SK-N-SH (cell line): ENCODE measurements around the gene AUTS2. TPM values are rescaled to one million over a fixed set of nuclear protein-coding genes. Genes with fewer than 3 reads are reported as not detected.

Source experiments
- CTCF ChIA-PET: fragments of 300-600, 350-600 bp; formaldehyde crosslinking; extraction: SDS; loops from one replicate; lab custom pipeline; 2021; lab: Yijun Ruan, JAX
- POLR2A ChIA-PET: fragments of 350-600 bp; sonication (Branson Sonifier 250); formaldehyde crosslinking; extraction: SDS; loops from one replicate; lab custom pipeline; 2020; ENCODE audit warnings: antibody characterized with exemption, inconsistent platforms; lab: Yijun Ruan, JAX
- DNase-seq: peaks from one replicate; pipeline ENCODE4 v3.0.0; 2012
- H2AFZ ChIP-seq: fragments of 200-600 bp; sonication (generic); 2 replicates; pipeline ENCODE4 v1.8.1; 2016; ENCODE audit warnings: antibody characterized with exemption, mild to moderate bottlenecking, low read depth
- H3F3A ChIP-seq: fragments of 200-600 bp; sonication (generic); replicated peaks from 2 replicates; pipeline ENCODE3; 2016; ENCODE audit warnings: antibody characterized with exemption, mild to moderate bottlenecking; ENCODE audit not compliant: insufficient read depth
- H3K27ac ChIP-seq, 2 experiments: fragments of 200-500 bp in 1 of 2; fragments of 200-600 bp in 1 of 2; sonication (Bioruptor generic) in 1 of 2; sonication (generic), shearing (Covaris generic) in 1 of 2; 2 replicates each; pipeline versions ENCODE4 v1.5.1 to v1.6.1; 2014 to 2016; ENCODE audit warnings: low read depth in 2 of 2, inconsistent platforms in 1 of 2, low read length in 1 of 2, mild to moderate bottlenecking in 1 of 2, mixed read lengths in 1 of 2
- H3K27me3 ChIP-seq: fragments of 200-600 bp; sonication (generic), shearing (Covaris generic); 2 replicates; pipeline ENCODE4 v1.6.1; 2016; ENCODE audit warnings: mixed run types; ENCODE audit not compliant: insufficient read depth
- H3K36me3 ChIP-seq, 2 experiments: fragments of 200-500 bp in 1 of 2; fragments of 200-600 bp in 1 of 2; sonication (Bioruptor generic) in 1 of 2; sonication (generic) in 1 of 2; replicated peaks in 1 of 2; 2 replicates each; pipeline versions ENCODE3 to v1.5.1; 2014 to 2016; ENCODE audit warnings: low read length in 1 of 2, mild to moderate bottlenecking in 1 of 2; ENCODE audit not compliant: insufficient read depth in 2 of 2, control insufficient read depth in 1 of 2
- H3K4me1 ChIP-seq, 2 experiments: fragments of 200-500 bp in 1 of 2; fragments of 200-600 bp in 1 of 2; sonication (Bioruptor generic) in 1 of 2; sonication (generic), shearing (Covaris generic) in 1 of 2; 2 replicates each; pipeline versions ENCODE4 v1.5.1 to v1.6.1; 2014 to 2016; ENCODE audit warnings: low read depth in 1 of 2, low read length in 1 of 2, mixed run types in 1 of 2; ENCODE audit not compliant: insufficient read depth in 2 of 2, control insufficient read depth in 1 of 2
- H3K4me2 ChIP-seq: fragments of 200-600 bp; sonication (generic), shearing (Covaris generic); 2 replicates; pipeline ENCODE4 v1.6.1; 2017; ENCODE audit warnings: mixed run types
- H3K4me3 ChIP-seq, 2 experiments: fragments of 200-500 bp in 1 of 2; fragments of 200-600 bp in 1 of 2; sonication (Bioruptor generic) in 1 of 2; sonication (generic), shearing (Covaris generic) in 1 of 2; 2 replicates each; pipeline versions ENCODE4 v1.5.1 to v1.8.1; 2014 to 2016; ENCODE audit warnings: low read depth in 2 of 2, inconsistent platforms in 1 of 2, low read length in 1 of 2, mild to moderate bottlenecking in 1 of 2, mixed read lengths in 1 of 2, moderate library complexity in 1 of 2
- H3K79me2 ChIP-seq: fragments of 200-600 bp; sonication (generic); 2 replicates; pipeline ENCODE4 v1.8.1; 2017; ENCODE audit warnings: mild to moderate bottlenecking; ENCODE audit not compliant: insufficient read depth
- H3K9ac ChIP-seq: fragments of 200-600 bp; sonication (generic); 2 replicates; pipeline ENCODE4 v1.6.1; 2017; ENCODE audit warnings: mixed run types
- H3K9me2 ChIP-seq: fragments of 200-600 bp; sonication (generic); 2 replicates; pipeline ENCODE4 v1.6.1; 2017; ENCODE audit warnings: mixed run types
- H3K9me3 ChIP-seq: fragments of 200-600 bp; sonication (generic); 2 replicates; pipeline ENCODE4 v1.6.1; 2017; ENCODE audit warnings: mixed run types, mild to moderate bottlenecking, moderate library complexity
- H4K20me1 ChIP-seq: fragments of 200-600 bp; sonication (generic); 2 replicates; pipeline ENCODE4 v1.6.1; 2017; ENCODE audit warnings: mild to moderate bottlenecking, mixed run types; ENCODE audit not compliant: insufficient read depth
- EP300 ChIP-seq, 2 experiments: IDR thresholded peaks; 2 replicates each; pipeline versions ENCODE4 v1.4.0 to v1.6.1; 2012; ENCODE audit warnings: borderline replicate concordance in 1 of 2, low read depth in 1 of 2, low read length in 1 of 2
- FOXJ3 ChIP-seq: sonication (generic); formaldehyde crosslinking; IDR thresholded peaks from 2 replicates; pipeline ENCODE4 v1.5.1; 2020; ENCODE audit warnings: mild to moderate bottlenecking, missing genetic modification reagents
- GABPA ChIP-seq: IDR thresholded peaks from 2 replicates; pipeline ENCODE4 v1.4.0; 2012; ENCODE audit warnings: low read depth, mild to moderate bottlenecking
- JUND ChIP-seq: IDR thresholded peaks from 2 replicates; pipeline ENCODE4 v1.4.0; 2012
- MAX ChIP-seq: IDR thresholded peaks from 2 replicates; pipeline ENCODE4 v1.4.0; 2012; ENCODE audit warnings: low read depth
- NFIC ChIP-seq: IDR thresholded peaks from 2 replicates; pipeline ENCODE4 v1.4.0; 2012; ENCODE audit warnings: borderline replicate concordance
- RAD21 ChIP-seq: IDR thresholded peaks from 2 replicates; pipeline ENCODE4 v1.6.1; 2012; ENCODE audit warnings: mild to moderate bottlenecking, low read length
- REST ChIP-seq: IDR thresholded peaks from 2 replicates; pipeline ENCODE4 v1.6.1; 2012; ENCODE audit warnings: mild to moderate bottlenecking, low read depth, low read length, moderate library complexity
- RXRA ChIP-seq: IDR thresholded peaks from 2 replicates; pipeline ENCODE4 v1.4.0; 2012; ENCODE audit warnings: low read depth, mild to moderate bottlenecking, borderline replicate concordance
- SIN3A ChIP-seq: IDR thresholded peaks from 2 replicates; pipeline ENCODE4 v1.6.1; 2012; ENCODE audit warnings: low read depth, mild to moderate bottlenecking, low read length, moderate library complexity, borderline replicate concordance
- TAF1 ChIP-seq: IDR thresholded peaks from 2 replicates; pipeline ENCODE4 v1.6.1; 2012; ENCODE audit warnings: low read depth, mild to moderate bottlenecking, low read length, moderate library complexity, borderline replicate concordance
- WGBS: methylation state at CpG from one replicate; pipeline ENCODE4 v1.1.6; 2017; ENCODE audit warnings: low lambda C conversion rate; 5-methylcytosine and 5-hydroxymethylcytosine counted together
- polyA plus RNA-seq, 3 experiments: library from polyadenylated mRNA; depleted of rRNA; stranded (reverse); fragments of >200 nt; gene quantifications; 2 replicates each; pipeline ENCODE4 v1.2.3, GENCODE V29; 2012
- TF ChIP-seq, protein P1 (sequence below): fragments of 200-600 bp; sonication (generic); IDR thresholded peaks from 2 replicates; pipeline ENCODE4 v1.6.1; 2017; ENCODE audit warnings: antibody characterized with exemption, mild to moderate bottlenecking, moderate library complexity
- TF ChIP-seq, protein P2 (sequence below): IDR thresholded peaks from 2 replicates; pipeline ENCODE4 v1.4.0; 2012; ENCODE audit warnings: low read depth, borderline replicate concordance
- TF ChIP-seq, protein P3 (sequence below): IDR thresholded peaks from 2 replicates; pipeline ENCODE4 v1.4.0; 2012; ENCODE audit warnings: low read depth, borderline replicate concordance
- TF ChIP-seq, protein P4 (sequence below): fragments of 150-350 bp; IDR thresholded peaks from 2 replicates; pipeline ENCODE4 v1.6.1; 2016; ENCODE audit warnings: mild to moderate bottlenecking, low read depth, low read length

AUTS2 gene
- polyA plus RNA-seq, 1 of the 3 experiments (the other 2 are of a cell fraction): 15.6 TPM

DNA sequence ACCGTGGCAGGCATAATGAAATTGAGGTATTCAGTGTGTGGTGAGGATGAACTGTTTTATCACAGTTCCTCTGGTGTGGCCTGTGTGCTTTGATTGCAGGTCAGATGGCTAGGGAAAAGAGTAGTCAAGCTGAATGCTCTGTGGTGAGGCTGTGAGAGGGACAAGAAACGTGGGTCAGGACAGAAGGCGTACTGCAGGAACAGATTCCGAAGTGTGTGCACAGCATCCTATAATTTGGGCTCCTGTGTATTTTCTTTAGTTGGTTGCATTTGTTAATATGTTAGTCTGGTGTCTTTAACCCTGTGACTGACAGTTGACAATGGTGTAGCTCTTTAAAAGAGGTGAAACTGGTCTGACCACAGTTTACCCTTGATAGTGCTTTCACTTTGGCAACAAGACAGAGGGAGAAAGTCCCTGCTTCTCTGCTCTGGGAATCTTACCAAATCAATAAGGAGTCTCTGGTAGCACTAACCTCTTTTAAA, 76.5 kb downstream of the AUTS2 start:
- Histone ChIP-seq H3K4me2 (no peak overlapping the region), H3F3A (peaks cover 9% of the 10 kb centered on the region), H3K9me3 (no peaks in the 10 kb centered on the region), H3K36me3 (no peaks in the 10 kb centered on the region), H3K9ac (no peak overlapping the region), H3K9me2 (no peaks in the 10 kb centered on the region), H2AFZ (no peak overlapping the region), H3K4me1 (peaks cover 7 to 38% of the 10 kb centered on the region in 2 experiments), H3K27me3 (no peaks in the 10 kb centered on the region), H3K4me3 (no peak overlapping the region), H4K20me1 (peaks cover 20% of the 10 kb centered on the region; the same call in 1 of the 2 replicates), H3K27ac (no peak overlapping the region), H3K79me2 (peaks cover 35% of the 10 kb centered on the region)
- WGBS: 69% methylated on average over 4 of the region's 4 CpGs
- ChIA-PET POLR2A (interaction anchor here (0.6 kb wide), 1 partner anchor 129 kb away, joined by 4 read pairs; no protein-coding TSS in a partner anchor), CTCF (interaction anchor here (1.1 kb wide), 1 partner anchor 257 kb away, joined by 3 read pairs; no protein-coding TSS in a partner anchor)
- no peak for TF ChIP-seq SIN3A
- TF ChIP-seq FOXJ3: no peak
- no peak for TF ChIP-seq JUND
- no peak for TF ChIP-seq RXRA
- TF ChIP-seq, protein P1, sequence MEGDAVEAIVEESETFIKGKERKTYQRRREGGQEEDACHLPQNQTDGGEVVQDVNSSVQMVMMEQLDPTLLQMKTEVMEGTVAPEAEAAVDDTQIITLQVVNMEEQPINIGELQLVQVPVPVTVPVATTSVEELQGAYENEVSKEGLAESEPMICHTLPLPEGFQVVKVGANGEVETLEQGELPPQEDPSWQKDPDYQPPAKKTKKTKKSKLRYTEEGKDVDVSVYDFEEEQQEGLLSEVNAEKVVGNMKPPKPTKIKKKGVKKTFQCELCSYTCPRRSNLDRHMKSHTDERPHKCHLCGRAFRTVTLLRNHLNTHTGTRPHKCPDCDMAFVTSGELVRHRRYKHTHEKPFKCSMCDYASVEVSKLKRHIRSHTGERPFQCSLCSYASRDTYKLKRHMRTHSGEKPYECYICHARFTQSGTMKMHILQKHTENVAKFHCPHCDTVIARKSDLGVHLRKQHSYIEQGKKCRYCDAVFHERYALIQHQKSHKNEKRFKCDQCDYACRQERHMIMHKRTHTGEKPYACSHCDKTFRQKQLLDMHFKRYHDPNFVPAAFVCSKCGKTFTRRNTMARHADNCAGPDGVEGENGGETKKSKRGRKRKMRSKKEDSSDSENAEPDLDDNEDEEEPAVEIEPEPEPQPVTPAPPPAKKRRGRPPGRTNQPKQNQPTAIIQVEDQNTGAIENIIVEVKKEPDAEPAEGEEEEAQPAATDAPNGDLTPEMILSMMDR: no peak
- TF ChIP-seq, protein P2, sequence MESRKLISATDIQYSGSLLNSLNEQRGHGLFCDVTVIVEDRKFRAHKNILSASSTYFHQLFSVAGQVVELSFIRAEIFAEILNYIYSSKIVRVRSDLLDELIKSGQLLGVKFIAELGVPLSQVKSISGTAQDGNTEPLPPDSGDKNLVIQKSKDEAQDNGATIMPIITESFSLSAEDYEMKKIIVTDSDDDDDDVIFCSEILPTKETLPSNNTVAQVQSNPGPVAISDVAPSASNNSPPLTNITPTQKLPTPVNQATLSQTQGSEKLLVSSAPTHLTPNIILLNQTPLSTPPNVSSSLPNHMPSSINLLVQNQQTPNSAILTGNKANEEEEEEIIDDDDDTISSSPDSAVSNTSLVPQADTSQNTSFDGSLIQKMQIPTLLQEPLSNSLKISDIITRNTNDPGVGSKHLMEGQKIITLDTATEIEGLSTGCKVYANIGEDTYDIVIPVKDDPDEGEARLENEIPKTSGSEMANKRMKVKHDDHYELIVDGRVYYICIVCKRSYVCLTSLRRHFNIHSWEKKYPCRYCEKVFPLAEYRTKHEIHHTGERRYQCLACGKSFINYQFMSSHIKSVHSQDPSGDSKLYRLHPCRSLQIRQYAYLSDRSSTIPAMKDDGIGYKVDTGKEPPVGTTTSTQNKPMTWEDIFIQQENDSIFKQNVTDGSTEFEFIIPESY: no peak
- TF ChIP-seq, protein P3, sequence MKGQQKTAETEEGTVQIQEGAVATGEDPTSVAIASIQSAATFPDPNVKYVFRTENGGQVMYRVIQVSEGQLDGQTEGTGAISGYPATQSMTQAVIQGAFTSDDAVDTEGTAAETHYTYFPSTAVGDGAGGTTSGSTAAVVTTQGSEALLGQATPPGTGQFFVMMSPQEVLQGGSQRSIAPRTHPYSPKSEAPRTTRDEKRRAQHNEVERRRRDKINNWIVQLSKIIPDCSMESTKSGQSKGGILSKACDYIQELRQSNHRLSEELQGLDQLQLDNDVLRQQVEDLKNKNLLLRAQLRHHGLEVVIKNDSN: no peak
- no peak for TF ChIP-seq NFIC
- no peak for TF ChIP-seq MAX
- TF ChIP-seq EP300 (IDR thresholded peaks at IDR 0.05; ENCODE audit: borderline replicate concordance in 1 of 2, low read depth in 1 of 2, low read length in 1 of 2): no peak
- no peak for TF ChIP-seq RAD21
- no peak for DNase-seq

GRCh38 chr7:69676247-69676646, 78.0 kb downstream of the AUTS2 start:
- H3K27me3 ChIP-seq: no peaks in the 10 kb centered on the region
- H3K36me3 ChIP-seq: no peaks in the 10 kb centered on the region
- H3K4me2 ChIP-seq: no peak overlapping the region
- ChIA-PET POLR2A (no interaction called here), CTCF (interaction anchor here (0.9 to 1.9 kb wide), 14 partner anchors 12 to 83 kb away, joined by 3 to 12 read pairs (median 5); no protein-coding TSS in a partner anchor)
- no peak overlapping the region for H3K27ac ChIP-seq
- no peak for DNase-seq
- H3K9me2 ChIP-seq: no peaks in the 10 kb centered on the region
- H3K9me3 ChIP-seq: no peaks in the 10 kb centered on the region
- peaks cover 45% of the 10 kb centered on the region for H3K79me2 ChIP-seq
- peaks cover 9% of the 10 kb centered on the region for H3F3A ChIP-seq
- H3K4me1 ChIP-seq: peaks cover 7 to 41% of the 10 kb centered on the region in 2 experiments
- no peak overlapping the region for H2AFZ ChIP-seq
- peaks cover 20% of the 10 kb centered on the region; the same call in 1 of the 2 replicates for H4K20me1 ChIP-seq
- no peak overlapping the region for H3K9ac ChIP-seq
- no peak overlapping the region for H3K4me3 ChIP-seq
- no peak for TF ChIP-seq RXRA
- TF ChIP-seq RAD21: no peak
- TF ChIP-seq JUND: no peak
- no peak for TF ChIP-seq TAF1
- TF ChIP-seq REST: no peak
- TF ChIP-seq SIN3A: no peak
- TF ChIP-seq, protein P4, sequence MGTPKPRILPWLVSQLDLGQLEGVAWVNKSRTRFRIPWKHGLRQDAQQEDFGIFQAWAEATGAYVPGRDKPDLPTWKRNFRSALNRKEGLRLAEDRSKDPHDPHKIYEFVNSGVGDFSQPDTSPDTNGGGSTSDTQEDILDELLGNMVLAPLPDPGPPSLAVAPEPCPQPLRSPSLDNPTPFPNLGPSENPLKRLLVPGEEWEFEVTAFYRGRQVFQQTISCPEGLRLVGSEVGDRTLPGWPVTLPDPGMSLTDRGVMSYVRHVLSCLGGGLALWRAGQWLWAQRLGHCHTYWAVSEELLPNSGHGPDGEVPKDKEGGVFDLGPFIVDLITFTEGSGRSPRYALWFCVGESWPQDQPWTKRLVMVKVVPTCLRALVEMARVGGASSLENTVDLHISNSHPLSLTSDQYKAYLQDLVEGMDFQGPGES: no peak
- no peak for TF ChIP-seq GABPA
